Measurements from ENCODE around the gene OR9A2.
A peak's percentile ranks its signal among the peaks of the same experiment; 100 is the strongest.

DNA sequence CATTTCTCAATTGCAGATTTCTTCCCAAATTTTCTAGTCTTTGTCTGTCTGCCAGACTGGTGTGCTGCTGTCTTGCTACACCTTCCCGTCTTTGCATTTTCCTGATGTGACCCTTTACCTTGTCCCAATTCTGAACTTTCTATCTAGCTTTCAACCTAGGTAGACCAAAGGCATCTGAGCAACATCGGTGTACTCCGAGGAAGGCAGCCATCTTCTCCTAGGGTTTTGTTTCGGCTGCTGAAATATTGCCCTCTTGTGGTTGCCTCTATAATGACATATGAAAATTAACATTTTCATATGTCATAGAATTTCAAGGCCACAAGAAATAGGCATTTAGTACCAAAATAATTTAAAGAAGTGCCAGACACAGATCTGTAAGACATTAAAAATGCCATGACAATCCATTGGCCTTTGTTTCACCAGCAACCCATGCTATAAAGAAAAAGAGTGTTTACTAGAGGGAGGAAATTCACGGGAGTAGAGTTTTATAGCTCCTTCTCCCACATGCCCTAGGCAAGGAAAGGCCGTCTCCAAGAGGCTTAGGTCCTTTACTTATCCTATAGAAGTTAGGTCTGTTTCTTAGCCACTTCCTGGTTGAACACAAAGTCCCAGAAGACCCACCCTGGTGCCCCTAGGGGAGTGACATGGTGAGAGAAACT lies 23.4 kb downstream of the OR9A2 start:
- TF ChIP-seq POLR2A (IDR thresholded peaks at IDR 0.05): no peak
- TF ChIP-seq, protein P1, sequence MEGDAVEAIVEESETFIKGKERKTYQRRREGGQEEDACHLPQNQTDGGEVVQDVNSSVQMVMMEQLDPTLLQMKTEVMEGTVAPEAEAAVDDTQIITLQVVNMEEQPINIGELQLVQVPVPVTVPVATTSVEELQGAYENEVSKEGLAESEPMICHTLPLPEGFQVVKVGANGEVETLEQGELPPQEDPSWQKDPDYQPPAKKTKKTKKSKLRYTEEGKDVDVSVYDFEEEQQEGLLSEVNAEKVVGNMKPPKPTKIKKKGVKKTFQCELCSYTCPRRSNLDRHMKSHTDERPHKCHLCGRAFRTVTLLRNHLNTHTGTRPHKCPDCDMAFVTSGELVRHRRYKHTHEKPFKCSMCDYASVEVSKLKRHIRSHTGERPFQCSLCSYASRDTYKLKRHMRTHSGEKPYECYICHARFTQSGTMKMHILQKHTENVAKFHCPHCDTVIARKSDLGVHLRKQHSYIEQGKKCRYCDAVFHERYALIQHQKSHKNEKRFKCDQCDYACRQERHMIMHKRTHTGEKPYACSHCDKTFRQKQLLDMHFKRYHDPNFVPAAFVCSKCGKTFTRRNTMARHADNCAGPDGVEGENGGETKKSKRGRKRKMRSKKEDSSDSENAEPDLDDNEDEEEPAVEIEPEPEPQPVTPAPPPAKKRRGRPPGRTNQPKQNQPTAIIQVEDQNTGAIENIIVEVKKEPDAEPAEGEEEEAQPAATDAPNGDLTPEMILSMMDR (IDR thresholded peaks at IDR 0.05): peak; percentile 52 to 71 (median 66)

Measured in gastroesophageal sphincter (tissue), 3 donors.